Caco-2 (cell line): ENCODE measurements around the gene L3MBTL4. TPM values are rescaled to one million over a fixed set of nuclear protein-coding genes. Genes with fewer than 3 reads are reported as not detected.

Experiments
- BruUV-seq: library from RNA; stranded (reverse); fragments of 400-500 nt; replicated peaks from 2 replicates; lab custom pipeline; 2021; lab: Mats Ljungman, UMichigan
- CTCF ChIA-PET: fragments of 300-600 bp; sonication (Branson Sonifier 250); formaldehyde crosslinking; loops from one replicate; lab custom pipeline; 2022; ENCODE audit warnings: antibody characterized with exemption; lab: Charles Lee
- POLR2A ChIA-PET: fragments of 300-600 bp; sonication (Branson Sonifier 250); formaldehyde crosslinking; loops from one replicate; lab custom pipeline; 2022; ENCODE audit warnings: antibody characterized with exemption; lab: Charles Lee
- DNase-seq, 2 experiments: peaks; one replicate each; pipeline versions ENCODE4 v3.0.0 to v3.0.0-alpha.2; 2020 to 2022
- H3K27me3 ChIP-seq: replicated peaks from 2 replicates; pipeline ENCODE4 v1.6.0; 2011; ENCODE audit warnings: low read length; ENCODE audit not compliant: control insufficient read depth, insufficient read depth
- H3K36me3 ChIP-seq: 2 replicates; pipeline ENCODE4 v1.5.1; 2011; ENCODE audit warnings: low read length; ENCODE audit not compliant: control insufficient read depth, insufficient read depth
- H3K4me1 ChIP-seq: fragments of 250-450 bp; sonication (Bioruptor Pico); 2 replicates; pipeline ENCODE4 v1.5.1; 2020; ENCODE audit warnings: mild to moderate bottlenecking
- H3K4me3 ChIP-seq: 2 replicates; pipeline ENCODE4 v1.5.1; 2011; ENCODE audit warnings: low read depth, mild to moderate bottlenecking, control low read depth, low read length
- H3K9me3 ChIP-seq: fragments of 250-450 bp; sonication (Bioruptor Pico); 2 replicates; pipeline ENCODE4 v1.5.1; 2020; ENCODE audit warnings: mild to moderate bottlenecking, moderate library complexity
- H3K27ac Mint-ChIP-seq: one replicate; pipeline ENCODE4 v1.8.0; 2022; ENCODE audit warnings: mixed read lengths; ENCODE audit not compliant: unreplicated experiment
- H3K27me3 Mint-ChIP-seq: one replicate; pipeline ENCODE4 v1.8.0; 2022; ENCODE audit warnings: mixed read lengths; ENCODE audit not compliant: insufficient read depth, unreplicated experiment
- H3K36me3 Mint-ChIP-seq: one replicate; pipeline ENCODE4 v1.8.0; 2022; ENCODE audit warnings: mild to moderate bottlenecking, mixed read lengths; ENCODE audit not compliant: insufficient read depth, unreplicated experiment
- H3K4me1 Mint-ChIP-seq: one replicate; pipeline ENCODE4 v1.8.0; 2022; ENCODE audit warnings: low read depth, mixed read lengths; ENCODE audit not compliant: unreplicated experiment
- H3K4me3 Mint-ChIP-seq: one replicate; pipeline ENCODE4 v1.8.0; 2022; ENCODE audit warnings: mild to moderate bottlenecking, moderate library complexity, mixed read lengths; ENCODE audit not compliant: unreplicated experiment
- H3K9me3 Mint-ChIP-seq: one replicate; pipeline ENCODE4 v1.8.0; 2022; ENCODE audit warnings: mixed read lengths; ENCODE audit not compliant: unreplicated experiment
- CTCF ChIP-seq, 2 experiments: fragments of 200-600 bp in 1 of 2; IDR thresholded peaks; 1 replicate in 1 of 2; 2 replicates in 1 of 2; pipeline versions ENCODE4 v1.5.1 to v1.8.0; 2011 to 2022; ENCODE audit warnings: antibody characterized with exemption in 1 of 2, control low read depth in 1 of 2, inconsistent platforms in 1 of 2, low read depth in 1 of 2, low read length in 1 of 2, mild to moderate bottlenecking in 1 of 2, moderate library complexity in 1 of 2; ENCODE audit not compliant: insufficient read depth in 1 of 2, severe bottlenecking in 1 of 2, unreplicated experiment in 1 of 2
- intact Hi-C: fragments of 100-400 bp; cut with micrococcal nuclease; formaldehyde crosslinking; loops from one replicate; pipeline ENCODE4 v1.10.0; 2022; ENCODE audit not compliant: unreplicated experiment
- total RNA-seq: library from RNA; stranded (reverse); gene quantifications from 2 replicates; pipeline ENCODE4 v1.2.3, GENCODE V29; 2022

Gene L3MBTL4
- total RNA-seq, 1 experiment from 2014 or later: 0.23 TPM

- CTCF ChIA-PET: no interaction called here
- DNase-seq: no peak
- TF ChIP-seq CTCF (IDR thresholded peaks at IDR 0.05; ENCODE audit: insufficient read depth in 1 of 2, low read depth in 1 of 2, low read length in 1 of 2, severe bottlenecking in 1 of 2, unreplicated experiment in 1 of 2): no peak
- H3K9me3 Mint-ChIP-seq: no peaks in the 10 kb centered on the region
- no peak overlapping the region for H3K27ac Mint-ChIP-seq
- intact Hi-C loops: no loop called here
- POLR2A ChIA-PET: no interaction called here
- no peaks in the 10 kb centered on the region for H3K4me1 ChIP-seq
- H3K27me3 ChIP-seq: no peaks in the 10 kb centered on the region
- H3K4me1 Mint-ChIP-seq: no peaks in the 10 kb centered on the region
- no TSS peak for BruUV-seq
- no peaks in the 10 kb centered on the region for H3K9me3 ChIP-seq
- no peaks in the 10 kb centered on the region for H3K36me3 ChIP-seq
- H3K36me3 Mint-ChIP-seq: no peaks in the 10 kb centered on the region
- peaks cover 8% of the 10 kb centered on the region for H3K27me3 Mint-ChIP-seq
- H3K4me3 Mint-ChIP-seq: no peak overlapping the region
- H3K4me3 ChIP-seq: no peak overlapping the region
These were observed 8.6 kb upstream of the L3MBTL4 start for GRCh38 chr18:6423289-6423688.

- Mint-ChIP-seq H3K36me3 (no peaks in the 10 kb centered on the region), H3K9me3 (no peaks in the 10 kb centered on the region), H3K4me1 (no peaks in the 10 kb centered on the region), H3K27me3 (peaks cover 49% of the 10 kb centered on the region), H3K4me3 (peak overlapping the region; percentile 79), H3K27ac (no peak overlapping the region)
- peak overlapping the region; percentile 32 for H3K4me3 ChIP-seq
- ChIA-PET POLR2A (no interaction called here), CTCF (no interaction called here)
- no TSS peak for BruUV-seq
- no peaks in the 10 kb centered on the region for H3K36me3 ChIP-seq
- H3K27me3 ChIP-seq: peaks cover 7% of the 10 kb centered on the region
- no peak for TF ChIP-seq CTCF (IDR thresholded peaks at IDR 0.05; ENCODE audit: insufficient read depth in 1 of 2, low read depth in 1 of 2, low read length in 1 of 2, severe bottlenecking in 1 of 2, unreplicated experiment in 1 of 2)
- DNase-seq: peak in 1 of 2 experiments; percentile 52
- intact Hi-C loops: no loop called here
- H3K4me1 ChIP-seq: peaks cover 4% of the 10 kb centered on the region; the same call in 1 of the 2 replicates
- H3K9me3 ChIP-seq: no peaks in the 10 kb centered on the region; the same call in 1 of the 2 replicates
These were observed 491 bp downstream of the L3MBTL4 start for GRCh38 chr18:6414118-6414722.

- CTCF ChIA-PET: no interaction called here
- Mint-ChIP-seq H3K4me1 (no peaks in the 10 kb centered on the region), H3K4me3 (peak overlapping the region; percentile 79), H3K9me3 (no peaks in the 10 kb centered on the region), H3K27me3 (peaks cover 45% of the 10 kb centered on the region), H3K36me3 (no peaks in the 10 kb centered on the region), H3K27ac (no peak overlapping the region)
- Histone ChIP-seq H3K4me3 (no peak overlapping the region), H3K9me3 (no peaks in the 10 kb centered on the region; the same call in 1 of the 2 replicates), H3K27me3 (peaks cover 7% of the 10 kb centered on the region), H3K4me1 (peaks cover 4% of the 10 kb centered on the region; the same call in 1 of the 2 replicates), H3K36me3 (no peaks in the 10 kb centered on the region)
- no peak for DNase-seq
- intact Hi-C loops: no loop called here
- TF ChIP-seq CTCF (IDR thresholded peaks at IDR 0.05; ENCODE audit: insufficient read depth in 1 of 2, low read depth in 1 of 2, low read length in 1 of 2, severe bottlenecking in 1 of 2, unreplicated experiment in 1 of 2): no peak
- BruUV-seq: no TSS peak
- POLR2A ChIA-PET: no interaction called here
These were observed 1.1 kb downstream of the L3MBTL4 start for GRCh38 chr18:6413579-6414117.
